K562 (cell line): Measurements from ENCODE around the gene SLCO3A1. TPM values are rescaled to one million over a fixed set of nuclear protein-coding genes. Genes with fewer than 3 reads are reported as not detected.

Experiments
- ATAC-seq: fragments of 200-7000 bp; cut with Tn5 transposase; 3 replicates; pipeline ENCODE4 v1.9.1; 2020; ENCODE audit warnings: moderate library complexity
- BruUV-seq: library from RNA; stranded (reverse); fragments of 400-500 nt; replicated peaks from 2 replicates; lab custom pipeline; 2021; lab: Mats Ljungman, UMichigan
- CTCF ChIA-PET: fragments of 300-600 bp; formaldehyde crosslinking; extraction: SDS; loops from one replicate; lab custom pipeline; 2021; ENCODE audit warnings: low intra/inter-chr PET ratio; lab: Yijun Ruan, JAX
- POLR2A ChIA-PET: fragments of 300-600, 350-650 bp; sonication (Branson Sonifier 250); formaldehyde crosslinking; extraction: SDS; loops from one replicate; lab custom pipeline; 2021; ENCODE audit warnings: antibody characterized with exemption, inconsistent platforms; lab: Yijun Ruan, JAX
- DNase-seq, 4 experiments: peaks; one replicate each; pipeline versions ENCODE4 v3.0.0 to v3.0.0-alpha.2; 2011 to 2018; ENCODE audit warnings: low spot score in 3 of 4, mixed read lengths in 3 of 4; ENCODE audit errors: extremely low read depth in 1 of 4
- FAIRE-seq: peaks from 2 replicates; lab custom pipeline; 2011; peaks lifted over from hg19 to GRCh38; lab: Jason Lieb, UNC
- H2AFZ ChIP-seq: 2 replicates; pipeline ENCODE4 v1.6.0; 2011; ENCODE audit warnings: low read depth, low read length, control low read depth, inconsistent platforms
- H3K27ac ChIP-seq: fragments of 200-600 bp; 3 replicates; pipeline ENCODE4 v1.8.0; 2011; ENCODE audit warnings: low read depth, mild to moderate bottlenecking, control low read depth, inconsistent platforms, low read length, moderate library complexity, mixed read lengths; ENCODE audit errors: extremely low read depth
- H3K27me3 ChIP-seq, 2 experiments: fragments of 300-600 bp in 1 of 2; 2 replicates in 1 of 2; 3 replicates in 1 of 2; pipeline versions ENCODE4 v1.6.0 to v1.8.0; 2011; ENCODE audit warnings: inconsistent platforms in 2 of 2, low read length in 2 of 2, mild to moderate bottlenecking in 1 of 2, mixed read lengths in 1 of 2, moderate library complexity in 1 of 2; ENCODE audit not compliant: control insufficient read depth in 2 of 2, insufficient read depth in 2 of 2
- H3K36me3 ChIP-seq: fragments of 300-600 bp; 3 replicates; pipeline ENCODE4 v1.8.0; 2011; ENCODE audit warnings: mild to moderate bottlenecking, low read length, inconsistent platforms; ENCODE audit not compliant: control insufficient read depth, insufficient read depth
- H3K4me1 ChIP-seq, 2 experiments: fragments of 200-600 bp in 1 of 2; replicated peaks in 1 of 2; 2 replicates in 1 of 2; 3 replicates in 1 of 2; pipeline versions ENCODE4 v1.5.1 to v1.8.0; 2011; ENCODE audit warnings: inconsistent platforms in 2 of 2, low read length in 2 of 2, mild to moderate bottlenecking in 1 of 2, mixed read lengths in 1 of 2, moderate library complexity in 1 of 2; ENCODE audit not compliant: control insufficient read depth in 2 of 2, insufficient read depth in 2 of 2
- H3K4me2 ChIP-seq: 2 replicates; pipeline ENCODE4 v1.6.1; 2011; ENCODE audit warnings: low read length, control low read depth, inconsistent platforms, mixed read lengths; ENCODE audit not compliant: insufficient read depth
- H3K4me3 ChIP-seq: fragments of 200-600 bp; sonication (generic), shearing (Covaris generic); 2 replicates; pipeline ENCODE4 v1.5.1; 2016; ENCODE audit warnings: control low read depth, inconsistent platforms
- H3K79me2 ChIP-seq: fragments of 200-600 bp; 3 replicates; pipeline ENCODE4 v1.8.0; 2011; ENCODE audit warnings: low read length, inconsistent platforms; ENCODE audit not compliant: control insufficient read depth, insufficient read depth
- H3K9ac ChIP-seq, 2 experiments: 2 replicates each; pipeline versions ENCODE4 v1.6.0 to v1.6.1; 2011; ENCODE audit warnings: low read depth in 2 of 2, low read length in 2 of 2, control low read depth in 1 of 2, inconsistent platforms in 1 of 2, mild to moderate bottlenecking in 1 of 2, mixed read lengths in 1 of 2; ENCODE audit not compliant: insufficient read depth in 1 of 2
- H3K9me1 ChIP-seq: one replicate; pipeline ENCODE4 v1.6.0; 2011; ENCODE audit warnings: inconsistent platforms, mild to moderate bottlenecking, low read length, moderate library complexity; ENCODE audit not compliant: control insufficient read depth, insufficient read depth
- H3K9me3 ChIP-seq: replicated peaks from 2 replicates; pipeline ENCODE4 v1.5.1; 2011; ENCODE audit warnings: low read depth, low read length, inconsistent platforms; ENCODE audit not compliant: control insufficient read depth, insufficient read depth
- H4K20me1 ChIP-seq: replicated peaks from 2 replicates; pipeline ENCODE4 v1.6.1; 2011; ENCODE audit warnings: low read length, inconsistent platforms, mixed read lengths; ENCODE audit not compliant: control insufficient read depth, insufficient read depth
- ARID4B ChIP-seq: sonication (generic); formaldehyde crosslinking; IDR thresholded peaks from 2 replicates; pipeline ENCODE4 v1.8.0; 2022; ENCODE audit warnings: mild to moderate bottlenecking, missing genetic modification reagents
- CREB1 ChIP-seq, 2 experiments: sonication (generic) in 1 of 2; formaldehyde crosslinking in 1 of 2; IDR thresholded peaks; 2 replicates each; pipeline versions ENCODE4 v1.6.1 to v1.8.0; 2012 to 2022; ENCODE audit warnings: inconsistent platforms in 1 of 2, mild to moderate bottlenecking in 1 of 2, missing genetic modification reagents in 1 of 2, moderate library complexity in 1 of 2
- HMBOX1 ChIP-seq: sonication (generic); IDR thresholded peaks from 2 replicates; pipeline ENCODE4 v1.6.1; 2016
- HOMEZ ChIP-seq: fragments of 250-450 bp; sonication (Bioruptor Pico); IDR thresholded peaks from 2 replicates; pipeline ENCODE4 v1.4.0; 2020; ENCODE audit warnings: mild to moderate bottlenecking, moderate library complexity
- MCM7 ChIP-seq, 2 experiments: fragments of 450-650 bp; IDR thresholded peaks; 2 replicates each; pipeline ENCODE4 v1.6.1; 2016 to 2018
- MTA3 ChIP-seq: fragments of 450-650 bp; formaldehyde crosslinking; IDR thresholded peaks from 2 replicates; pipeline ENCODE4 v1.6.1; 2017; ENCODE audit warnings: mild to moderate bottlenecking, borderline replicate concordance
- NCOA2 ChIP-seq, 2 experiments: fragments of 450-650 bp; IDR thresholded peaks; 2 replicates each; pipeline ENCODE4 v1.6.1; 2018; ENCODE audit warnings: mild to moderate bottlenecking in 2 of 2, moderate library complexity in 1 of 2; ENCODE audit not compliant: partially characterized antibody in 2 of 2
- PCBP1 ChIP-seq: fragments of 200-400 bp; formaldehyde crosslinking; IDR thresholded peaks from 2 replicates; pipeline ENCODE4 v1.6.1; 2018; ENCODE audit warnings: mild to moderate bottlenecking, low read depth, low read length; ENCODE audit not compliant: poor library complexity, severe bottlenecking
- PRMT5 ChIP-seq: sonication (generic); formaldehyde crosslinking; IDR thresholded peaks from 2 replicates; pipeline ENCODE4 v1.5.0; 2020; ENCODE audit warnings: missing genetic modification reagents
- RBM14 ChIP-seq: fragments of 200-400 bp; formaldehyde crosslinking; IDR thresholded peaks from 2 replicates; pipeline ENCODE4 v1.6.1; 2018; ENCODE audit warnings: low read depth, mild to moderate bottlenecking, low read length, moderate library complexity, borderline replicate concordance; ENCODE audit not compliant: insufficient read depth
- ZNF274 ChIP-seq: IDR thresholded peaks from 2 replicates; pipeline ENCODE4 v1.6.1; 2011; ENCODE audit warnings: low read depth, mild to moderate bottlenecking, low read length, moderate library complexity, borderline replicate concordance
- ZNF282 ChIP-seq: sonication (generic); formaldehyde crosslinking; IDR thresholded peaks from 2 replicates; pipeline ENCODE4 v1.8.1; 2023; ENCODE audit warnings: missing genetic modification reagents
- ZNF507 ChIP-seq: conservative IDR thresholded peaks from 2 replicates; pipeline ENCODE4 v1.6.1; 2017; ENCODE audit warnings: missing genetic modification characterization, missing compliant biosample characterization
- ZNF589 ChIP-seq: fragments of 200-800 bp; sonication (Bioruptor generic); IDR thresholded peaks from 2 replicates; pipeline ENCODE4 v1.6.1; 2016; ENCODE audit warnings: low read depth, missing genetic modification characterization, missing compliant biosample characterization
- ZNF668 ChIP-seq: fragments of 250-450 bp; sonication (Bioruptor Pico); IDR thresholded peaks from 2 replicates; pipeline ENCODE4 v1.8.0; 2022; ENCODE audit warnings: mild to moderate bottlenecking, inconsistent platforms
- WGBS: fragments of 100-300 bp; shearing (Covaris generic); methylation state at CpG from one replicate; pipeline ENCODE4 v1.1.6; 2016; ENCODE audit warnings: low coverage, mixed read lengths; ENCODE audit not compliant: insufficient coverage; ENCODE audit errors: missing lambda C conversion rate; 5-methylcytosine and 5-hydroxymethylcytosine counted together
- in situ Hi-C: fragments of 300-500 bp; cut with MboI; formaldehyde crosslinking; loops from 4 replicates; pipeline ENCODE4 v1.15.0; 2018; ENCODE audit warnings: inconsistent platforms, mixed read lengths
- intact Hi-C: fragments of 100-400 bp; cut with micrococcal nuclease; formaldehyde crosslinking; loops from 2 replicates; pipeline ENCODE4 v1.14.2; 2022
- polyA plus RNA-seq, 8 experiments: library from polyadenylated mRNA; depleted of rRNA in 4 of 8; stranded (reverse) in 5 of 8; unstranded in 3 of 8; fragments of >200 nt; fragmentation: Nextera tagmentation in 2 of 8; fragmentation: Illumina TruSeq in 1 of 8; extraction: Ambion mirVana in 2 of 8; extraction: Trizol in 1 of 8; gene quantifications; 2 replicates each; pipeline versions ENCODE4 v1.2.1 to v1.2.3, GENCODE V29; 2011 to 2014; ENCODE audit warnings: inconsistent platforms in 1 of 8, missing spikeins in 1 of 8
- total RNA-seq, 7 experiments: library from RNA; depleted of rRNA in 6 of 7; stranded (reverse); fragments of >200 nt in 6 of 7; fragmentation: Illumina TruSeq in 2 of 7; extraction: Trizol in 2 of 7; gene quantifications; 2 replicates each; pipeline versions ENCODE4 v1.2.1 to v1.2.3, GENCODE V29; 2011 to 2021; ENCODE audit warnings: low replicate concordance in 1 of 7

Gene SLCO3A1
- total and polyA plus RNA-seq, 9 of the 15 experiments (the other 6 are each of a cell fraction or from before 2014, with no cell fraction given): 0.01 to 0.84 (median 0.06) TPM; not detected in 3

GRCh38 chr15:91924837-91925495, 71.5 kb downstream of the SLCO3A1 start:
- Histone ChIP-seq H3K27ac (no peak overlapping the region), H3K4me1 (no peaks in the 10 kb centered on the region), H3K9me3 (no peaks in the 10 kb centered on the region), H3K4me3 (no peak overlapping the region), H2AFZ (no peak overlapping the region), H3K79me2 (no peaks in the 10 kb centered on the region), H3K36me3 (no peaks in the 10 kb centered on the region), H3K4me2 (no peak overlapping the region), H3K9me1 (no peaks in the 10 kb centered on the region), H4K20me1 (no peaks in the 10 kb centered on the region; the same call in 1 of the 2 replicates), H3K27me3 (peaks cover 0 to 18% of the 10 kb centered on the region in 2 experiments; a peak in 2 of 5 replicates), H3K9ac (no peak overlapping the region)
- no TSS peak for BruUV-seq
- ATAC-seq (no peak), DNase-seq (no peak), FAIRE-seq (no peak)
- 0% methylated on average over 4 of the region's 4 CpGs for WGBS
- CTCF ChIA-PET: no interaction called here
- intact Hi-C loops: no loop called here
- in situ Hi-C loops: no loop called here
- POLR2A ChIA-PET: interaction anchor here (0.9 kb wide), 1 partner anchor 8 kb away, joined by 3 read pairs; no protein-coding TSS in a partner anchor
- TF ChIP-seq MCM7 (IDR thresholded peaks at IDR 0.05) (no peak), ZNF507 (tag) (no peak), ARID4B (no peak), RBM14 (no peak), HOMEZ (CRISPR knock-in tag) (no peak), PRMT5 (CRISPR knock-in tag) (no peak), ZNF668 (CRISPR knock-in tag) (no peak), ZNF274 (no peak), HMBOX1 (no peak), NCOA2 (IDR thresholded peaks at IDR 0.05; ENCODE audit: partially characterized antibody in 2 of 2) (no peak), PCBP1 (no peak), ZNF589 (CRISPR knock-in tag) (no peak), CREB1 (IDR thresholded peaks at IDR 0.05) (no peak), CREB1 (CRISPR knock-in tag; IDR thresholded peaks at IDR 0.05) (no peak), MTA3 (no peak), ZNF282 (CRISPR knock-in tag) (no peak)
